ENCODE data around the gene PEX16.

PEX16 gene

DNA sequence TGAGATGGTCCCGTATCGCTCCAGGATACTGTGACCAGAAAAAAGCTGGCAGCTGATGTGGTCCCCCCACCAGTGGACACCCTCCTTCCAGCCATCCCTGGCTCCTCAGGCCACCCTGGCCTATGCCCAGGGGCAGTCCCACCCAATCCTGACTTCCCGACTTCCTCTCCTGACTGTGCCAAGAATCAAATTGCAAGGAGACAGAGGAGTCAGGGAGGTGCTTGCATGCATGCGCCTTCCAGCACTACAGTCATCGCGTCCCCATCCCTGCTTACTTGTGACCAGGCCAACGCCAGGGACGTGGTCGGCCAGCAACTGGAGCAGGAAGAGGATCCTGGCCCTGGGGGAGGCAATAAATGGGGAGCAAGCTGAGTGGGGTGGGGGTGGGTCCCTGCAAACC lies 7.1 kb downstream of the PEX16 start:
- no peaks in the 10 kb centered on the region for H3K27me3 ChIP-seq (ENCODE audit: insufficient read depth, poor library complexity, severe bottlenecking)
- H3K4me3 ChIP-seq (replicated peaks; ENCODE audit: insufficient read depth, low read length), result no peak overlapping the region
- no peak for DNase-seq (ENCODE audit: low read depth in 1 of 2, low spot score in 1 of 2)
- no peak for TF ChIP-seq SPI1 (IDR thresholded peaks at IDR 0.05; ENCODE audit: borderline replicate concordance, low read depth)
- TF ChIP-seq, protein P1, sequence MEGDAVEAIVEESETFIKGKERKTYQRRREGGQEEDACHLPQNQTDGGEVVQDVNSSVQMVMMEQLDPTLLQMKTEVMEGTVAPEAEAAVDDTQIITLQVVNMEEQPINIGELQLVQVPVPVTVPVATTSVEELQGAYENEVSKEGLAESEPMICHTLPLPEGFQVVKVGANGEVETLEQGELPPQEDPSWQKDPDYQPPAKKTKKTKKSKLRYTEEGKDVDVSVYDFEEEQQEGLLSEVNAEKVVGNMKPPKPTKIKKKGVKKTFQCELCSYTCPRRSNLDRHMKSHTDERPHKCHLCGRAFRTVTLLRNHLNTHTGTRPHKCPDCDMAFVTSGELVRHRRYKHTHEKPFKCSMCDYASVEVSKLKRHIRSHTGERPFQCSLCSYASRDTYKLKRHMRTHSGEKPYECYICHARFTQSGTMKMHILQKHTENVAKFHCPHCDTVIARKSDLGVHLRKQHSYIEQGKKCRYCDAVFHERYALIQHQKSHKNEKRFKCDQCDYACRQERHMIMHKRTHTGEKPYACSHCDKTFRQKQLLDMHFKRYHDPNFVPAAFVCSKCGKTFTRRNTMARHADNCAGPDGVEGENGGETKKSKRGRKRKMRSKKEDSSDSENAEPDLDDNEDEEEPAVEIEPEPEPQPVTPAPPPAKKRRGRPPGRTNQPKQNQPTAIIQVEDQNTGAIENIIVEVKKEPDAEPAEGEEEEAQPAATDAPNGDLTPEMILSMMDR (IDR thresholded peaks at IDR 0.05; ENCODE audit: insufficient read depth, low read length), result no peak
- TF ChIP-seq GABPA (IDR thresholded peaks at IDR 0.05; ENCODE audit: low read depth), result no peak
- TF ChIP-seq POLR2AphosphoS5 (IDR thresholded peaks at IDR 0.05; ENCODE audit: low read depth), result no peak
- TF ChIP-seq, protein P2, sequence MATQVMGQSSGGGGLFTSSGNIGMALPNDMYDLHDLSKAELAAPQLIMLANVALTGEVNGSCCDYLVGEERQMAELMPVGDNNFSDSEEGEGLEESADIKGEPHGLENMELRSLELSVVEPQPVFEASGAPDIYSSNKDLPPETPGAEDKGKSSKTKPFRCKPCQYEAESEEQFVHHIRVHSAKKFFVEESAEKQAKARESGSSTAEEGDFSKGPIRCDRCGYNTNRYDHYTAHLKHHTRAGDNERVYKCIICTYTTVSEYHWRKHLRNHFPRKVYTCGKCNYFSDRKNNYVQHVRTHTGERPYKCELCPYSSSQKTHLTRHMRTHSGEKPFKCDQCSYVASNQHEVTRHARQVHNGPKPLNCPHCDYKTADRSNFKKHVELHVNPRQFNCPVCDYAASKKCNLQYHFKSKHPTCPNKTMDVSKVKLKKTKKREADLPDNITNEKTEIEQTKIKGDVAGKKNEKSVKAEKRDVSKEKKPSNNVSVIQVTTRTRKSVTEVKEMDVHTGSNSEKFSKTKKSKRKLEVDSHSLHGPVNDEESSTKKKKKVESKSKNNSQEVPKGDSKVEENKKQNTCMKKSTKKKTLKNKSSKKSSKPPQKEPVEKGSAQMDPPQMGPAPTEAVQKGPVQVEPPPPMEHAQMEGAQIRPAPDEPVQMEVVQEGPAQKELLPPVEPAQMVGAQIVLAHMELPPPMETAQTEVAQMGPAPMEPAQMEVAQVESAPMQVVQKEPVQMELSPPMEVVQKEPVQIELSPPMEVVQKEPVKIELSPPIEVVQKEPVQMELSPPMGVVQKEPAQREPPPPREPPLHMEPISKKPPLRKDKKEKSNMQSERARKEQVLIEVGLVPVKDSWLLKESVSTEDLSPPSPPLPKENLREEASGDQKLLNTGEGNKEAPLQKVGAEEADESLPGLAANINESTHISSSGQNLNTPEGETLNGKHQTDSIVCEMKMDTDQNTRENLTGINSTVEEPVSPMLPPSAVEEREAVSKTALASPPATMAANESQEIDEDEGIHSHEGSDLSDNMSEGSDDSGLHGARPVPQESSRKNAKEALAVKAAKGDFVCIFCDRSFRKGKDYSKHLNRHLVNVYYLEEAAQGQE (IDR thresholded peaks at IDR 0.05; ENCODE audit: insufficient replicate concordance, low read depth), result no peak
- no peak overlapping the region for H3K27ac ChIP-seq (replicated peaks)

DNA sequence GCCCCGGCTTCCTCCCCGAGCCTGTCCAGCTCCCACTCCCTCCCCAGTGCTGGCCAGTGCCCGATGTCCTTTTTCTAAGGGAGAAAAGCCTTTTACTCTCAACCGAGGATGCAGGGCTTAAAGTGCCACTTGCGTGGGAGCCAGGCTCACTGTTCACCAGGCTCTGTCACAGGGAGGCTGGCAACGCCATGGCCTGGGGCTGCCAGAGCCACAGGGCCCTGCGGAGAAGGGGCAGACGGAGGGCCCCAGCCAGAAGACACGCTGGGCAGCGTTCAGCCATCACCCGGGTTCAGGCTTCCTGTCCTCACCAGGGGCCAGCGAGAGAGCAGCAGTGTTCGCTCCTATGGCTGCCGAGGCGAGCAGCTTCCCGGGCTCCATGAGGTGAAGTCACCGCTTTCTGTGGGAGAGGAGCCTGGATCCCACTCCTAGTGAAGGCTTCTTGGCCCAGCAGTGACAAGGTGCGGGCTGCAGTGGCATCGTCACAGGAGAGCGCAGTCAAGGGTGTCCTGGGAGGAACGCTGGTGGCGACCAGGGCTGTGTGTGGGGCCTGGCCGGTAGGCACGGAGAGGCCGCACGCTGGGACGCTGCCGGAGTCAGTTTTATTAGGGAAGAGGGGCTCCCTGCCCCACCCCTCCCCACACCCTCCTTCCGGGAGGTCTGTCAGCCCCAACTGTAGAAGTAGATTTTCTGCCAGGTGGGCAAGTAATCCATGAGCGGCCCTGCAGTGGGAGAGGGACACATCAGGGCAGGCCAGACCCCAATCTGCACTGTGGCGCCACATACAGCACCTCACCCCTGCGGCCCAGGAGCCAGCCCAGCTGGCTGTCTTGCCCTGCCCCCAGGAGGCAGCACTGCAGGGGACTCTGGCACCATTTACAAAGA lies 7.8 kb downstream of the PEX16 start:
- Histone ChIP-seq H3K4me3 (replicated peaks; ENCODE audit: insufficient read depth, low read length) (no peak overlapping the region), H3K27ac (replicated peaks) (no peak overlapping the region), H3K27me3 (ENCODE audit: insufficient read depth, poor library complexity, severe bottlenecking) (no peaks in the 10 kb centered on the region)
- DNase-seq (ENCODE audit: low read depth in 1 of 2, low spot score in 1 of 2), result no peak
- TF ChIP-seq, protein P1 (IDR thresholded peaks at IDR 0.05; ENCODE audit: insufficient read depth, low read length), result no peak
- TF ChIP-seq GABPA (IDR thresholded peaks at IDR 0.05; ENCODE audit: low read depth), result no peak
- TF ChIP-seq POLR2AphosphoS5 (IDR thresholded peaks at IDR 0.05; ENCODE audit: low read depth), result no peak
- TF ChIP-seq, protein P2 (IDR thresholded peaks at IDR 0.05; ENCODE audit: insufficient replicate concordance, low read depth), result no peak
- no peak for TF ChIP-seq SPI1 (IDR thresholded peaks at IDR 0.05; ENCODE audit: borderline replicate concordance, low read depth)

DNA sequence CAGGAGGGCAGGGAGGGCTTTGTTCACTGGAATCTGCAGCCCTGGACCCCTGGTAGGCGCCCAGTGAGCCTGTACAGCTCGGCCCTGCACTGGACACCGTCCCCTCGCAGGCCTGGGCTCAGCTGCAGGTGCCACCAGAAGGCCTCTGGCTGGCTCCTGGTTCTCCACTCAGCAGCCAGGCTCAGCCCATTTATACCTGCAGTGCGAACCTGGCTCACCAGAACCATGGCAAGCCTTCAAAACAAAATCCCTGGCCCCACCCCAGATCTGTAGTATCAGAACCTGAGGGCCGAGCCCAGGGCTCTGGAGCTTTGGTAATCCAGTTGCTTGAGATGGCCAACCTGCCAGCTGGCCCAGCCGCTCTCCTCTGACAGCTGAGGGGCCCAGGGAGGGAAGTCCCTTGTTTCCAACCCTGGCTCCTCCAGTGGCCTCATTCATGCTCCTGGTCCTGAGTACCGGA lies 9.7 kb downstream of the PEX16 start:
- H3K27ac ChIP-seq (replicated peaks), result no peak overlapping the region
- TF ChIP-seq POLR2AphosphoS5 (IDR thresholded peaks at IDR 0.05; ENCODE audit: low read depth) (no peak), GABPA (IDR thresholded peaks at IDR 0.05; ENCODE audit: low read depth) (no peak), SPI1 (IDR thresholded peaks at IDR 0.05; ENCODE audit: borderline replicate concordance, low read depth) (no peak)
- TF ChIP-seq, protein P2 (IDR thresholded peaks at IDR 0.05; ENCODE audit: insufficient replicate concordance, low read depth), result no peak
- TF ChIP-seq, protein P1 (IDR thresholded peaks at IDR 0.05; ENCODE audit: insufficient read depth, low read length), result no peak
- DNase-seq (ENCODE audit: low read depth in 1 of 2, low spot score in 1 of 2), result no peak
- no peak overlapping the region for H3K4me3 ChIP-seq (replicated peaks; ENCODE audit: insufficient read depth, low read length)
- no peaks in the 10 kb centered on the region for H3K27me3 ChIP-seq (ENCODE audit: insufficient read depth, poor library complexity, severe bottlenecking)

Data from HL-60 (cell line).